ENCODE data around the gene COLGALT1. TPM values are rescaled to one million over a fixed set of nuclear protein-coding genes. Genes with fewer than 3 reads are reported as not detected.

Gene COLGALT1
- total RNA-seq, 4 donors from 2014 or later = 19.3 to 35.9 (median 33.0) TPM

DNA sequence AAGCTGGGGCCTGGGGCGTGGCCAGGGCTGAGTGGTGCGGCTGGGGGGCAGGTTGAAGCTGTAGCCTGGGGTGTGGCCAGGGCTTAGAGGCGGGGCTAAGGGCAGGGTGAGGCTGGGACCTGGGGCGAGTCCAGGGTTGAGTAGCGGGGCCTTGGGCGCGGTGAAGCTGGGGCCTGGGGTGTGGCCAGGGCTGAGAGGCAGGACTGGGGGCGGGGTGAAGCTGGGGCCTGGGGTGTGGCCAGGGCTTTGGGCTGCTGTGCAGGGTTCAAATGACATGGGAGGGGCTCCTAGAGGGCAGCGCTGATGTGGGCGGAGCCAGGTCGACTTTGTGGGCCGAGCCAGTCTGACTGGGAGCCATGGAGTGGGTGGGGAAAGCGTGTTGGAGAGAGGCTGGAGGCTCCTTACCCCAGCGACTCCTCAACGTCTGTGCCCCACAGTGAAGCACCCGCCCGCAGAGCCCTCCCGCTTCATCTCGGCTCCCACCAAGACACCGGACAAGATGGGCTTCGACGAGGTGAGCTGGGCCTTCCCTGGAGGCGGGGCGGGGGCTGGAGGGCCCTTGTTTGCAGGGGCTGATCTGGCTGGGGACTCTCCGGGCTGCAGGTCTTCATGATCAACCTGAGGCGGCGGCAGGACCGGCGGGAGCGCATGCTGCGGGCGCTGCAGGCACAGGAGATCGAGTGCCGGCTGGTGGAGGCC, 21.5 kb downstream of the COLGALT1 start:
- TF ChIP-seq, protein P1, sequence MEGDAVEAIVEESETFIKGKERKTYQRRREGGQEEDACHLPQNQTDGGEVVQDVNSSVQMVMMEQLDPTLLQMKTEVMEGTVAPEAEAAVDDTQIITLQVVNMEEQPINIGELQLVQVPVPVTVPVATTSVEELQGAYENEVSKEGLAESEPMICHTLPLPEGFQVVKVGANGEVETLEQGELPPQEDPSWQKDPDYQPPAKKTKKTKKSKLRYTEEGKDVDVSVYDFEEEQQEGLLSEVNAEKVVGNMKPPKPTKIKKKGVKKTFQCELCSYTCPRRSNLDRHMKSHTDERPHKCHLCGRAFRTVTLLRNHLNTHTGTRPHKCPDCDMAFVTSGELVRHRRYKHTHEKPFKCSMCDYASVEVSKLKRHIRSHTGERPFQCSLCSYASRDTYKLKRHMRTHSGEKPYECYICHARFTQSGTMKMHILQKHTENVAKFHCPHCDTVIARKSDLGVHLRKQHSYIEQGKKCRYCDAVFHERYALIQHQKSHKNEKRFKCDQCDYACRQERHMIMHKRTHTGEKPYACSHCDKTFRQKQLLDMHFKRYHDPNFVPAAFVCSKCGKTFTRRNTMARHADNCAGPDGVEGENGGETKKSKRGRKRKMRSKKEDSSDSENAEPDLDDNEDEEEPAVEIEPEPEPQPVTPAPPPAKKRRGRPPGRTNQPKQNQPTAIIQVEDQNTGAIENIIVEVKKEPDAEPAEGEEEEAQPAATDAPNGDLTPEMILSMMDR (IDR thresholded peaks at IDR 0.05) = no peak
- no peak for TF ChIP-seq POLR2A (IDR thresholded peaks at IDR 0.05)
- Histone ChIP-seq H3K4me3 (replicated peaks in 1 of 3) (no peak overlapping the region), H3K36me3 (peaks cover 21 to 29% of the 10 kb centered on the region in 2 donors), H3K27me3 (no peaks in the 10 kb centered on the region), H3K9me3 (no peaks in the 10 kb centered on the region), H3K4me1 (no peaks in the 10 kb centered on the region), H3K27ac (no peak overlapping the region)
- intact Hi-C loops (cut with DNase I) = no loop called here
- DNase-seq = peak in 1 of 2 donors; percentile 15
- WGBS, 2 donors = 69 to 73% methylated on average over 29 to 31 of the region's 34 CpGs

- Histone ChIP-seq H3K4me3 (replicated peaks in 1 of 3) (no peak overlapping the region), H3K36me3 (peaks cover 26 to 29% of the 10 kb centered on the region in 2 donors), H3K27ac (no peak overlapping the region), H3K27me3 (no peaks in the 10 kb centered on the region), H3K9me3 (no peaks in the 10 kb centered on the region), H3K4me1 (no peaks in the 10 kb centered on the region)
- intact Hi-C loops (cut with DNase I) = no loop called here
- DNase-seq = no peak
- no peak for TF ChIP-seq POLR2A (IDR thresholded peaks at IDR 0.05)
- TF ChIP-seq, protein P1 (IDR thresholded peaks at IDR 0.05) = no peak
- WGBS, 2 donors = 81 to 91% methylated on average over 18 to 20 of the region's 22 CpGs
Measured at GRCh38 chr19:17577457-17578097, 22.1 kb downstream of the COLGALT1 start.

DNA sequence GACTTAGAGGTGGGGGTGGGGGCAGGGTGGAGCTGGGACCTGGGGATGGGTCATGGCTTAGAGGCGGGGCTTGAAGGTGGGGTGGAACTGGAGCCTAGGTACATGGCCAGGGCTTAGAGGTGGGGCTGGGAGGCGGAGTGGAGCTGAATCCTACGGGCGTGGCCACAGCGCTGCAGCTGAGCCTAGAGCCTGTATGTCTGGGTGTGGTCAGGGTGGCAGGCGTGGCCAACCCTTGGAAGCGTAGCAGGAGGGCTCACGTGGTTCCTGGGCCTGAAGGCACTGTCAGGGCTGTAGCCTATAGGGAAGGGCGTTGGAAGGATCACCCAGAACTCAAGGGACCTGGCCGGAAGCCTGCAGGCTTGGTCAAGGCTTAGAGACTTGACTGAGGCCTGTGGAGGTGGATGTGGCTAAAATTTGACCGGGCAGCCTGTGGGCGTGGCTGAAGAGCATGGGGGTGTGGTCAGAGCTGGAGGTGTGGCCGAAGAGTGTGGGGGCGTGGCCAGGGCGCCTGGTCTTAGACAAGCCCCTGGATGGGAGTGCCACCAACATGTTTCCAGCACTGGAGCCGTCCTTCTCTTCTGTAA, 24.3 kb downstream of the COLGALT1 start:
- Histone ChIP-seq H3K4me3 (replicated peaks in 1 of 3) (no peak overlapping the region), H3K4me1 (no peaks in the 10 kb centered on the region), H3K27ac (no peak overlapping the region), H3K9me3 (no peaks in the 10 kb centered on the region), H3K27me3 (no peaks in the 10 kb centered on the region), H3K36me3 (peaks cover 26 to 30% of the 10 kb centered on the region in 2 donors)
- 66 to 80% methylated on average over 13 to 14 of the region's 16 CpGs for WGBS, 2 donors
- intact Hi-C loops (cut with DNase I) = loop anchor here (10.0 kb wide), 1 partner anchor 405 kb away; no protein-coding TSS in a partner anchor
- no peak for TF ChIP-seq POLR2A (IDR thresholded peaks at IDR 0.05)
- TF ChIP-seq, protein P1 (IDR thresholded peaks at IDR 0.05) = no peak
- DNase-seq = peak; percentile 16 to 18

DNA sequence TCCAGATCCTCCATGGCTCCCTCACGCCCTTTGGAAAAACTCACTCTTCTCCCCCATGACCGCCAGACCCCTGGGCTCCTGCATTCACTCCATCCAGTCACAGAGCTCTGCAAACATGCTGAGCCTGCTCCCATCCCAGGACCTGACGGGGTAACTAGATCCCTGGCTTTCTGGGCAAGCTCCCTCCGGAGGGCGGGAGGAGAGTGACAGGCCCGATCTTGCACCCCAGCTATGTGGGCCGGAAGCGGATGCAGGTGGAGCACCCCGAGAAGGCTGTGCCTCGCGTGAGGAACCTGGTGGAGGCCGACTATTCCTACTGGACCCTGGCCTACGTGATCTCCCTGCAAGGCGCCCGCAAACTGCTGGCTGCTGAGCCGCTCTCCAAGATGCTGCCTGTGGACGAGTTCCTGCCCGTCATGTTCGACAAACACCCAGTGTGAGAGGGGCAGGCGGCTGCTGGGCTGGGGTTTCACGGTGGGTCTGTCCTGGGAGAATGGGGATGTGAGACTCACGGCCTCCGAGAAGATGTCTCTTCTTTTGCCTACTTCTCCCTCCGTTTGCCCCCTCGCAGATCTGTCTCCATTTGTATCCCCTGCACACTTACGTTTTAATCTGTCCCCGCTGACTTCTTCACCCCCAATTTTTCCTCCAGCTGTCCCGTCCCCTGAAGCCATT, 25.2 kb downstream of the COLGALT1 start:
- intact Hi-C loops (cut with DNase I) = loop anchor here (10.0 kb wide), 1 partner anchor 404 kb away; no protein-coding TSS in a partner anchor
- DNase-seq = no peak
- WGBS, 2 donors = 91 to 93% methylated on average over 19 to 28 of the region's 28 CpGs
- no peak overlapping the region for H3K4me3 ChIP-seq (replicated peaks in 1 of 3)
- no peaks in the 10 kb centered on the region for H3K4me1 ChIP-seq
- H3K27ac ChIP-seq = no peak overlapping the region
- no peaks in the 10 kb centered on the region for H3K27me3 ChIP-seq
- no peaks in the 10 kb centered on the region for H3K9me3 ChIP-seq
- TF ChIP-seq, protein P1 (IDR thresholded peaks at IDR 0.05) = no peak
- TF ChIP-seq POLR2A (IDR thresholded peaks at IDR 0.05) = no peak
- H3K36me3 ChIP-seq = peaks cover 25 to 30% of the 10 kb centered on the region in 2 donors

All from thyroid gland (tissue), 4 donors.